NCI-H1092 (cell line): ENCODE measurements around the gene TPM4.

Source experiments
- DNase-seq: peaks from one replicate; lab custom pipeline; 2025; lab: John Stamatoyannopoulos, UW

Gene TPM4

DNA sequence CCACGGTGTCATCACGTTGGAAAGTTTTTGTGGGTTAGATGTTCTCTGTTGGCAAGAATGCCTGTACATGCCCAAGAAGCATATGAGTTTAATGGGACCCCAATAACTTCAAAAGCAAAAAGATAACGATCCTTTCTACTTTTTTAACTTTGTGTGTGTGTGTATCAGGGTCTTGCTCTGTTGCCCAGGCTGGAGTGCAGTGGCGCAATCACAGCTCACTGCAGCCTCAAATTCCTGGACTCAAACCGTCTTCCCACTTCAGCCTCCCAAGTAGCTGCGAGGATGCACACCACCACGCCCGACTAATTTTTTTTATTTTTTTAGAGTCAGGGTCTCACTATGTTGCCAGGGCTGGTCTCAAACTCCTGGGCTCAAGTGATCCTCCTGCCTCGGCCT is 34.3 kb upstream of the TPM4 start:
- DNase-seq: no peak

DNA sequence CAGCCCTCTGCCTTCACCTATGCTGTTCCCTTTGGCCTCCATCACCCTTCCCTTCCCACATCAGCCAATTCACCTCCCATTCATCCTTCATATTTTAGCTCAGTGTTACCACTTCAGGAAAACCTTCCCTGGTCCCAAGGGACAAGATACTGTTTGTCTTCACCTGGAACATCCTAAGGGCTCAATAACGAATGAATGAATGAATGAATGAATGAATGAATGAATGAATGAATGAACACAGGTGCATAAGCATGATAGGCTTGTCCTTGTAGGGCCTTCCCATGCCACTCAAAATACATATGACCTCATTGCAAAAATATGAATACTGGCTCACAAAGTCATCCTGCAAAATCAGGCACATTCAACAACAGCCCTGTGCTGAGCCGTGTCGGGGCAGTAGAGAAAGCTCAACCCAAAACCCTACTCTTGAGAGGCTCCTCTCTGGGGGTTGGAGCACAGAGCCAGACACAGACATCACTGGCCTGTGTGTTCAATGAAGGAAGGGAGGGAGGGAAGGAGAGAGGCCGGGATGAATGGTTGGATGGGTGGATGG is 33.7 kb upstream of the TPM4 start:
- DNase-seq: no peak

DNA sequence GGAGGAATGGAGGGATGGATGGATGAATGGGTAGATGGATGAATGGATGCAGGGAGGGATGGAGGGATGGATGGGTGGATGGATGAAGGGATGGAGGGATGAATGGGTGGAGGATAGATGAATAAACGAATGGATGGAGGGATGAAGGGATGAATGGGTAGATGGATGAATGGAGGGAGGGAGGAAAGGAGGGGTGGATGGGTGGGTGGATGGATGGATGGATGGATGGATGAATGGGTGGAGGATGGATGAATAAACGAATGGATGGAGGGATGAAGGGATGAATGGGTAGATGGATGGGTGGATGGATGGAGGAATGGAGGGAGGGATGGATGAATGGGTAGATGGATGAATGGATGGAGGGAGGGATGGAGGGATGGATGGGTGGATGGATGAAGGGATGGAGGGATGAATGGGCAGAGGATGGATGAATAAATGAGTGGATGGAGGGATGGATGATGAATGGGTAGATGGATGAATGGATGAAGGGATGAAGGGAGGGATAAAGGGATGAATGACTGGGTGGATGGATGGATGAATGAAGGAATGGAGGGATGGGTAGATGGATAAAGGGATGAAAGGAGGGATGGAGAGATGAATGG is 33.0 kb upstream of the TPM4 start:
- no peak for DNase-seq

DNA sequence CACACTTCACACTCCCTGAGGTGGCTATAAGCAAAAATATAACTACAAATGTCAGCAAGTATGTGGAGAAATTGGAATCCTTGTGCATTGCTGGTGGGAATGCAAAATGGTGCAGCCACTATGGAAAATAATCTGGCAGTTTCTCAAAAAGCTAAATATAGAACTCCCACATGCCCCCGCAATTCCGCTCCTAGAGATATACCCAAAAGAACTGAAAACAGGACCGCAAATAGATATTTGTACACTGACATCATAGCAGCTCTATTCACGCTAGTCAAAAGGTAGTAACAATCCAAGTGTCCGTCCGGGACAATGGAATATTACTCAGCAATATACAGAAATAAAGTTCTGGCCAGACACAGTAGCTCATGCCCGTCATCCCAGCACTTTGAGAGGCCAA is 31.5 kb upstream of the TPM4 start:
- DNase-seq: no peak

DNA sequence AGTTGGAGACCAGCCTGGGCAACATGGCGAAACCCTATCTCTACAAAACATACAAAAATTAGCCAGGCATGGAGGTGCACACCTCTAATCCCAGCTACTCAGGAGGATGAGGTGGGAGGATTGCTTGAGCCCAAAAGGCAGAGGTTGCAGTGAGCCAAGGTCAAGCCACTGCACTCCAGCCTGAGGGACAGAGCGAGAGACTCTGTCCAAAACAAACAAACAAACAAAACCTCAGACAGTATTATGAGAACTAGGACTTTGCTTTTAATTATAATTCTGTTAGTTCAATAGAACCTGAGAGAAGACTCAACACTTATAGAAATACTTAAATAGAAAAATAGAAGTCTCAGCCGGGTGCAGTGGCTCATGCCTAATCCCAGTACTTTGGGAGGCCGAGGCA is 31.1 kb upstream of the TPM4 start:
- no peak for DNase-seq

DNA sequence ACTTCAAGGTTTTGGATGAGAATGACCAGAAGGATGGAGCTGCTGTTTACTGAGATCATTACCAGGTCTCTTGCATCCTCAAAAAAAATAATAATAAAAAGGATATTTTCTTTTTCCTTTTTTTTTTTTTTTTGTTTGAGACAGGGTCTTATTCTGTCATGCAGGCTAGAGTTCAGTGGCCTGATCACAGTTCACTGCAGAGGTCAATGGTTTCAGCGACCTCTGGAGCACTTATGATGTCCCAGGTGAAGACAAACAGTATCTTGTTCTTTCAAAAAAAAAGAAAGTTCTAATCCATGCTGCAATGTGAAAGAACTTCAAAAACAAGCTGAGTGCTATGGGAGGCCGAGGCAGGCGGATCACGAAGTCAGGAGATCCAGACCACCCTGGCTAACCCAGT is 30.4 kb upstream of the TPM4 start:
- DNase-seq: no peak

DNA sequence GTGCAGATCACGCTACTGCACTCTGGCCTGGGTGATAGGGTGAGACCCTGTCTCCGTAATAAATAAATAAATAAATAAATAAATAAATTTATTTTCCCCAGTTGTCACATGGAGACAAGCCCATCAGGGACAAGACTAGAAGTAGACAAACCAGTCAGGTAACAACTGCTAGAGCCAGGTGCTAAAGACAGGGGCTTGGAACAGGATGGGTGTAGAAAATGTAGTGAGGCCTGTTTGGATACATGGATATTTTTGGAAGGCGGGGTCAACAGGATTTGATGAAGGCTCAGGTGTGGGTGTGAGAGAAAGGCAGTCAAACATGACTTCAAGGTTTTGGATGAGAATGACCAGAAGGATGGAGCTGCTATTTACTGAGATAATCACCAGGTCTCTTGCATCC is 27.7 kb upstream of the TPM4 start:
- no peak for DNase-seq

DNA sequence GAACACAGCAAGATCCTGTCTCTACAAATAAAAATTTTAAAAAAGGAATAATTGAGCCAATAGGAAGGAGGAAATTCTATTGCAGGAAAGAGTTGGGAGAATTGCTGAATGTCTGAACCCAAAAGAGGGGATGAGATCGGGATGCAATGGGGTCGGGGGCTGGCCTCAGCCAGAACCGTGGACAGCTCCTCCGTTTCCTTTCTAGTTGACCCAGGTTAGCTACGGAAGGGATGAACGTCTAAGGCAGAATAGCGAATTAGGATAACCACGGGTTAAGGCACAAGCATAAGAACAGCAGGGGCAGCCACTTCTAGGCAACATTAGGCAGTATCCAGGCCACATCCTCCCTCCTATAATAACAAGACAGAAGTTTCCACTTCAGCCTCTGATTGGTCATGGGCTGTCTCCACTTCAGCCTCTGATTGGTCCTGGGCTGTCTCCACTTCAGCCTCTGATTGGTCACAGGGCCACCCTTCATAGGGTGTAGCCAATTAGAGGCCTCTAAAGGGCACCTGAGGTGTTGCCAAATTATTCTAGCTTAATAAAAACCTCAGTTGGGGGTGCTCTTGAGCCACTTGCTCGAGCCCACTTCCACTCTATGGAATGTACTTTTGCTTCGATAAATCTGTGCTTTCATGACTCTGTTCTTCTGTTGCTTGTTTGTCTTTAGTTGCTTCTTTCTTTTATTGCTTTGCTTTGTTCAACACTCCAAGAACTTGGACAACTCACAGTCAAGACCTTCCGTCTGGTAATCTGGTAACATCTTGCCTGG is 24.9 kb upstream of the TPM4 start:
- no peak for DNase-seq

DNA sequence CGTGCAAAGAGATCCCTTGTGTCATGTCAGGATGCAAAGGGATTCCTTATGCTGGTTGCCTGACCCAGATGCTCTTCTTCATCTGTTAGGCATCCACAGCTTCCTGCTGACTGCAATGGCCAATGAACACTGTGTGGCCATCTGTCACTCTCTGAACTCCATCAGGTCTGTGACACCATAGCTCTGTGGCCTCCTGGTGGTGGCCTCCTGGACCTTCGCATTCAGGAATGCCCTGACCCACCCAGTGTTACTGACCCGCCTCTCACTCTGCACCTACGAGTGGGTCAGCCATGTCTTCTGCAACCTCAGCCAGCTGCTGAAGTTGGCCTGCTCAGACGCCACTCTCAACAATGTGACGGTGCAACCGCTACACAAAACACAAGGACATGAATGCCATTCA is 23.9 kb upstream of the TPM4 start:
- no peak for DNase-seq

DNA sequence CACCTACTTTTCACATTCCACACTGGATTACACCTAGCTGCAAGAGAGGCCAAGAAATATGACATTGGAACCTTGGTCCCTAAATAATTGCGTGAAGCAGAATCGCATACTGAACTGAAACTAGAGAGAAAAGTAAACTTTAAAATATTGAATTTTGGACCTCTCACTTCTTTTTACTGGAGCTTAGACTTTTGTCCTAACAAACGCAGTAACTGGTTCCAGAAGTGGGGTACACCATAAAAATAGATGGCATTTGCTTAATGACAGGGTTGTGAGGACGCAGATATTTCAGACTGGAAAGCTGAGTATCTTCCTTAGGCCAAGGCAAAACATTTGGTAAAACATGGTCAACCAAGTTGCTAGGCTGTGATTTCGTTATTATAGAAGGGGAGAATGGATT is 19.2 kb upstream of the TPM4 start:
- no peak for DNase-seq

DNA sequence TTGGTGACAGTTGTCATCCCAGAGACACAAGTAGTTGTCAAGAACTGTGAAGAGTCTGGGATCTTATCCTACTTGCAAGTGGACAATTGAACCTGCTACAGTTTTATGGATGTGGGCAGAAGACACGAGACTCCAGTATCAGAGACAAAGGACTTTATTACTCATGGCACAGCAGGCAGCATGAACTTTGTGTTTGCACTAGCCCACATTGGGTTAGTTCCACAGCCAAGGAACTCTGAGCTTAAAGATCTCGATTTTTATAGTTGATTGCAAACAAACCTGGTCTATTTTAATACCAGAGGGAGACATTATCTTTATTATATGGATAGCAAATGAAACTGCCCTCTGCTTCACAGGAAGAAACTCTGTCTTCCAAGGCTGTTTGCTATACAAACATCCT is 16.0 kb upstream of the TPM4 start:
- DNase-seq: no peak

DNA sequence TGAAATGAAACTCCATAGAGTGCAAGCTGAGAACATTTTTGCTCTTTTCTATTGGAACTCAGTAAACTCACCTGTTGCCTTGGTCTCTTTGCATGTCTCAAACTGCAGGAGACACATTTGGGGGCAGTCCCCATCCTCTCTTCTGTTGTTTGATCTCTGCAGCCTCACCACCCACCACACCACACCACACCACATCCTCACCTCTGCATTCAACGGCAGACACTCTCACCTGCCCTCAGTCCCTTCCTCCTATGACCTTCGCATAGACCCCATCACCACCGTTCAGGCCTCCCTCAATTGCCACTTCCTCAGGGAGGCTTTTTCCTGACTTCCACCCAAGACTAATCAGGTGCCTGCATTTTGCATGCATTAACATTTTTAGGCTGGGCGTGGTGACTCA is 14.4 kb upstream of the TPM4 start:
- DNase-seq: no peak

DNA sequence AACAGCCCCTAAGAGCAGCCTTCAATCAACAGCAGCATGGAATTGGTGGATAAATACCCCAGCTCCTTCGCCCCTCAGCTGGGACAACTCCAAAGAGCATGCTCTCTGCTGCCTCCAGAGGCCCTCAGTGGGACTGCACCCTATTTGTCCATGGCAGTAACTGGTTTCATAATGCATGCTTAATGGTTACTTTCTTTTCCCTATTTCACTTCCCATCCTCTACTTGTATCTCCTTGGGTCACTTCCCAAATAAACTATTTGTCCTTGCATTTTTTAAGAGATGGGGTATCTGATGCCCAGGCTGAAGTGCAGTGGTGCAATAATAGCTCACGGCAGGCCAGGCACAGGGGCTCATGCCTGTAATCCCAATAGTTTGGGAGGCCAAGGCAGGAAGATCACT is 13.5 kb upstream of the TPM4 start:
- peak; percentile 7 for DNase-seq

DNA sequence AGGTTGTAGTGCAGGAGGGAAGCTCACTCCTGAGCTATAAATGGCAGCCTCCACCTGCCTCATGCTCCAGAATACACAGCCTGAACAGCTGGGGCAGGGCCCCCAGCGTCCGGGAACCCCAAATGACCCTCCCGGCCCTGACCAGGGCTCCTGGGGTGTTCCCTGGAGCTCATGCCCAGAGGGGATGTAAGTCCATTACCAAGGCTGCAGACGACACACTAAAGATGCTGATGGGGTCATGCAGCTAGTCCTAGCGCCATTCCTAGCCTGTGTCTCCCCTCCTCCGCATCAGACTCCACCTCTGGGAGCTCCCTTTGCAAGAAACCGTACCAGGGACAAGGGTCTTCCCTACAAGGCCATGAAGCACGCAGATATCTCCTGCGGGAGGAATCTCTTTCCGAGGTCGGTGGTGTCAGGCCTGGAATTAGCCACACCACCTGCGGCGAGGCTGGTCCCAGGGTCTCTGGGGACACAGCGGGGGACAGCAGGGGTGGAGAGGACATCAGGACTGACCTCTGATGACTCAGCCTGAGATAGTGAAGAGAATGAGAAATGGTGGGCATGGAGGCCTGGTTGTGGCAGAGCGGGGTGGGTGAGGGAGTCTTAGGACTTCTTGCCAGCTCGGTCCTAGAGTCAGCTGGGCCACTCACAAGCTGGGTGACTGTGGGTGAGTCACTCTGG is 11.9 kb upstream of the TPM4 start:
- DNase-seq: no peak

DNA sequence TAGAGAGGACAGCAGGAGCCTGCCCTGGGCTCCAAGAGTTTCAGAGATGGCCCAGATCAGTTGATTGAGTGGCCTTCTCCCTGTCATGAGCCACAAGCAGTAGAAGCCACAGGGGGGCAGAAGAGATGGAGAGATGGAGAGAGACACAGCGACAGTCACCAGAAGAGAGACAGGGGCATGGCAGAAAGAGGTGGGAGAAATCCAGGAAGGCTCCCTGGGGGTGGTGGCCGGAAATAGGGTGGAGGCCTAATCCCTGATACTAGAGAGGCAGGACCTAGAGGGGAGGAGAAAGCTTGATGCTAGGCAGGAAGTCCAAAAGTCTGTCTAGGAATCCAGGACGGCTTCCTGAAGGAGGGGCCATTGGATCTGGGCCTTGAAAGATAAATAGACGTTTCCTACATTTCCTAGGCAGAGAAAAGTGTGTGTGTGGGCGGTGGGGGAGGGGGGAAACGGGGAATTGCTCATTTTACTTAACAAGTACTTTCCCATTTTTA is 9.6 kb upstream of the TPM4 start:
- DNase-seq: no peak

DNA sequence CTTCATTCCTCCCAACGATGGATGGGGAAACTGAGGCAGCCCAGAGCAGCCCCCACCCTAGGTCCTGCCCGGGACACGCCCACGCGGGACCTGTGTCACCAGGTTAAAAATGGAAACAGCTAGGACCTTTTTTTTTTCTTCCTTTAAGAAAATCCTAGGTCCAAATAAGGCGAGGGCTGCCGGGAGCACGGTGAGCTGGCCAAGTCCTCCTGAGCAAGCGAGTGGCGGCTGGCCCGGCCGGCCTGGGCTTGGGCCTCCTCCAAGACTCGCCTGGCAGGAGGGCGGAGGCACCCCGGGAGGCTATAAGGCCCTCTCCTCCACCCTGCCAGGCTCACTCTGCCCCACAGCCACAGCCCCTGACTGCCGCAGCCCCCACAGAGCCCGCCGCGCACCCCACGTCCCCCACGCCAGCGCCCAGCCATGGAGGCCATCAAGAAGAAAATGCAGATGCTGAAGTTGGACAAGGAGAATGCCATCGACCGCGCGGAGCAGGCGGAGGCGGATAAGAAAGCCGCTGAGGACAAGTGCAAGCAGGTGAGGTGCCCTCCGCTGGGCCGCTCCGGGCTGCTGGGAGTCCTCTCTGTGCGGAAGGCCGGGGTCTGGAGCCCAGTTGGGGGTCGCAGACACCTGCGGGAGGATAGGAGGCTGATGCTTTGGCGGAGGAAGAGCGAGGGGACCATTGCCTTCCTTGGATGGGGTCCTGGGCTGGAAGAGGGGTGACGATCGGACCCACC is 8.9 kb upstream of the TPM4 start:
- no peak for DNase-seq

DNA sequence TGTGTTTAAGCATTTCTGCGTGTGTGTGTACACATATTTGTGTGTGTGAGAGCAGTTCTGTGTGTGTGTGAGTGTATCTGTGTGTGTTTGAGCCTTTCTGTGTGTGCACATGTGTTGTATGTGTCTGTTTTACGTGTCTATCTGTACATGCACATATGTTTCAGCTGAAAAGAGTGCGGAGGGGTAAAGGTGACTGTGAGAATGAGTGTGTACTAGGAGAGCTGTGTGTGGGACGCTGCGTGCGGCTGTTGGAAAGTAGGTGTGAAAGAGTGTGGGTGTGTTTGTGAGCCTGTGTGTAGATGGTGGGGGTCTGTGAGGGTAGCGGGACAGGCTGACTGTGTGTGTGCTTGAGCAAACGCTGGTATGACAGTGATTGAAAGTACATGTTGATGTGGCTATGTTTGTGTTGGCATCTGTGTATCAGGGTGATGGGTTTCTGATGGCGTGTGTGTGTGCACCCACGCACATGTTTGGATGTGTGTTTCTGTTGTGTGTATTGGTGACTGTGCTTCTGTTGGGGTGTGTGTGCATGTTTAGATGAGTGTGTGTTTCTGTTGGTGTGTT is 7.5 kb upstream of the TPM4 start:
- no peak for DNase-seq

DNA sequence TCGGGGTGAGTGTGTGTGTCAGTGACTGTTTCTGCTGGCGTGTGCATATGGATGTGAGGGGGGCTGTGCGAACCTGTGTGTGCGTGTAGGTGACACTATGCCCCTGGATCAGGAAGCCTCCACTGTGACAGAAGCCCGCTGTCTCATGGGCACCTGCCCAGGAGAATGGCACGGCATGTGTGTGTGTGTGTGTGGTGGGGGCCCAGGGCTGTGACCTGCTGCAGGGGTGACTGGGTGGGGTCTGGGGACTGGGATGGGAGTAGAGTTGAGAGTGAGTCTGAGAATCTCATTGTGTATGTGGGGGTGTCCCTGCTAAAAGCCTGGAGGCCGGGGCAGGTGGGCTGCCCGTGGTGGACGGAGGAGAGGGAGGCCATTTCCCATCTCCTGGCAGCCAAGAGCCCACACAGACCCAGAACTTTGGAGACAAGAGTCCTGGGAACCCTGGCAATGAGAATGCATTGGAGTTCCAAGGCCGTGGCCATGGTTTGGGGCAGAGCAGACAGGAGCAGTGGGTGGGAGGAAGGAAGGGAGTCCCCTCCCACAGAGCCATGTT is 6.4 kb upstream of the TPM4 start:
- no peak for DNase-seq

DNA sequence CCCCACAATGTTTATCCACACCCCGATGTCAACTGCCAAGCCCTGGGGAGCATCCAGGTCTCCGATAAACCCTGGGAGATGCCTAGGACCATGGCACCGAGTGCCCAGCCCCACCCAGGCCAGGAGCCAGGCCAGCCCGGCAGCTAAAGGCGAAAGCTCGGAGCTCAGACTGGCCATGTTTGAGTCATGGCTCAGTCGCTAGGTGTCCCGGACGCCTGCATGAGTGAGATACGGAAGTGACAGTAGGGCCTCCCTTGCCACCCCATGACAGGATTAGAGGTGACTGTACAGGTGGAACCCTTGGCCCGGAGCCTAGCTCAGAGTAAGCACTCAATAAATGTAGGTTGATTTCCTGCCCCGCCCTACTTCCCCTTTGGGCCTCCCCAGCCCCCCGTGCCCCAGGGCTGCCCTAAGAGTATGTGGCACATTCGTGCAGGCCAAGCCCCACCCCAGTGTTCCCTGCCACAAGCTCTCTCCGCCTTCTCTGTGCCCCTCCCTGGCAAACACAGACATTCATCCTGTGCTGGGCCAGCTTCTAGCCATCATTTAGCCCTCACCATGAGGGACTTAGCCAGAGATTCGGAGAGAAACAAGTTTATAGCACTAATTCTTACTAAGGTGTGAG is 5.8 kb upstream of the TPM4 start:
- DNase-seq: no peak

DNA sequence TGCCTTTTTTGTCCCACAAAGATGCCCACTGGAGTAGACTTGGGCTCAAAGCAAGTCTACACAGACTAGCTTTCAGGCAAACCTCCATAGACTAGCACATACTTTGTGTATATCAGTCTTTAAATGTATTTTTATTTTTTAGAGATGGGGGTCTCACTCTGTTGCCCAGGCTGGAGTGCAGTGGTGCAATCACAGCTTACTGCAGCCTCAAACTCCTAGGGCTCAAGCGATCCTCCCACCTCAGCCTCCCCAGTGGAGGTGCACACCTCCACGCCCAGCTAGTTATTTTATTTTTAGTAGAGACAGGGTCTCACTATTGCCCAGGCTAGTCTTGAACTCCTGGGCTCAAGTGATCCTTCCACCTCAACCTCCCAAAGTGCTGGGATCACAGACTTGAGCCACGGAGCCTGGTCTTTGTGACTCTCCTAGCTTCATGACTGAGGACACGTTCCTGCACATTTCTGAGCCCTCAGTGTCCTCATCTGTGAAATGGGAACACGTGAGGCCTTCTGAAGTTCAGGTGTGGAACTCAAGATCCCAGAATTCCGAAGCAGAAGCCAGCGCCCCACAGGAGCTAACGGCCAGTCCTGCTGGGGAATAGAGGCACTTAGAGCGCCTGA is 5.1 kb upstream of the TPM4 start:
- DNase-seq: no peak

DNA sequence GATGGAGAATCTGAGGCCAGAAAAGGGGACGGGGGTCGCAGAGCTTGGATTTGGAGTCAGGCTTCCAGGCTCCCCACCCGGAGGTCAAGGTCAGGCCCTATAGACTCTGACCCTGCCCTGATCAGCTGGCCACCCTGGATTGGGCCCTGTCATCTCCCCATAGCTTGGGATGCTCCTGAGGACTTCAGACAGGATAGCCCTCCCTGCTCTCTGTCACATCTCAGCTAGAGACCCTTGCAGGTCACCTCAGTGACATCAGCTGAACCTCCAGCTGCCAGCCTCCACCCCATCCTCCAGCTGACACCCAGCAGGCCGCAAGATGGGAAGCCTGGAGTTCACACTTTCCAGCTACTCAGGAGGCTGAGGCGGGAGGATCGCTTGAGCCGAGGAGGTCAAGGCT is 2.8 kb upstream of the TPM4 start:
- no peak for DNase-seq
